CD4-positive, alpha-beta T cell treated with Interleukin-2 at 100 ng/mL for 4 hours (primary cell): ENCODE results near the gene NDUFA5.

Experiments used
- DNase-seq: peaks from one replicate; pipeline ENCODE4 v3.0.0-alpha.2; 2020; ENCODE audit warnings: low spot score

The NDUFA5 gene

GRCh38 chr7:123557398-123558288 is at the start of gene NDUFA5:
Gene NDUFA5 (minus strand): TSS chr7:123557818. CDS start chr7:123557795, 23 bp downstream.
- peak; percentile 99 for DNase-seq

GRCh38 chr7:123604739-123605138 is 47.1 kb upstream of the NDUFA5 start:
- DNase-seq = no peak

- DNase-seq = no peak
Observed at GRCh38 chr7:123602648-123603047, 45.0 kb upstream of the NDUFA5 start.

- no peak for DNase-seq
Observed at GRCh38 chr7:123601530-123601929, 43.9 kb upstream of the NDUFA5 start, which contains the start of gene ASB15. Gene ASB15 (plus strand): TSS chr7:123601821. CDS start chr7:123614503, 12,682 bp downstream.

GRCh38 chr7:123600876-123601275 is 43.3 kb upstream of the NDUFA5 start:
- DNase-seq = no peak

GRCh38 chr7:123599766-123600165 is 42.1 kb upstream of the NDUFA5 start:
- no peak for DNase-seq

- DNase-seq = no peak
Observed at GRCh38 chr7:123598657-123599056, 41.0 kb upstream of the NDUFA5 start.

GRCh38 chr7:123594813-123595241 is 37.2 kb upstream of the NDUFA5 start:
- DNase-seq = no peak

GRCh38 chr7:123588376-123588775 is 30.8 kb upstream of the NDUFA5 start:
- no peak for DNase-seq

GRCh38 chr7:123583821-123584220 is 26.2 kb upstream of the NDUFA5 start:
- DNase-seq = no peak

- no peak for DNase-seq
Observed at GRCh38 chr7:123581162-123581459, 23.5 kb upstream of the NDUFA5 start.

GRCh38 chr7:123580406-123581161 is 23.0 kb upstream of the NDUFA5 start:
- peak; percentile 6 for DNase-seq

- DNase-seq = no peak
Observed at GRCh38 chr7:123579416-123579815, 21.8 kb upstream of the NDUFA5 start.

GRCh38 chr7:123573896-123574467 is 16.4 kb upstream of the NDUFA5 start:
- DNase-seq = no peak

GRCh38 chr7:123573341-123573740 is 15.7 kb upstream of the NDUFA5 start:
- DNase-seq = no peak

GRCh38 chr7:123571684-123572083 is 14.1 kb upstream of the NDUFA5 start:
- DNase-seq = no peak

GRCh38 chr7:123571187-123571586 is 13.6 kb upstream of the NDUFA5 start:
- no peak for DNase-seq

GRCh38 chr7:123570390-123571182 is 13.0 kb upstream of the NDUFA5 start:
- no peak for DNase-seq

- no peak for DNase-seq
Observed at GRCh38 chr7:123569352-123570010, 11.9 kb upstream of the NDUFA5 start.

- DNase-seq = no peak
Observed at GRCh38 chr7:123562121-123562520, 4.5 kb upstream of the NDUFA5 start.

GRCh38 chr7:123558289-123558874 is 764 bp upstream of the NDUFA5 start:
- DNase-seq = no peak
